ENCODE measurements around the gene CDC42BPA. TPM values are rescaled to one million over a fixed set of nuclear protein-coding genes. Genes with fewer than 3 reads are reported as not detected.

The CDC42BPA gene
- total and polyA plus RNA-seq, 2 of the 8 experiments (the other 6 are each of a cell fraction or from before 2014, with no cell fraction given): 7.1 to 28.5 TPM

- Histone ChIP-seq H3K4me2 (ENCODE audit: insufficient read depth in 1 of 2, low read depth in 2 of 2, low read length in 2 of 2) (no peak overlapping the region), H4K8ac (ENCODE audit: extremely low read depth, insufficient read depth, low read length) (no peak overlapping the region), H4K5ac (ENCODE audit: insufficient read length, low read depth, low read length) (no peak overlapping the region), H2BK5ac (ENCODE audit: low read depth, low read length) (no peak overlapping the region), H2BK20ac (ENCODE audit: low read length) (no peak overlapping the region), H3K4me3 (ENCODE audit: extremely low read depth in 1 of 4, insufficient read depth in 2 of 4, low read depth in 3 of 4, low read length in 4 of 4) (no peak overlapping the region), H2BK120ac (replicated peaks; ENCODE audit: low read depth, low read length) (no peak overlapping the region), H3K23me2 (ENCODE audit: low read depth, low read length) (no peaks in the 10 kb centered on the region), H2AFZ (ENCODE audit: low read length) (no peak overlapping the region), H3K9ac (replicated peaks in 1 of 4; ENCODE audit: extremely low read depth in 1 of 4, low read depth in 3 of 4, low read length in 3 of 4) (no peak overlapping the region), H3K14ac (ENCODE audit: insufficient read length) (no peak overlapping the region), H3K79me2 (ENCODE audit: control insufficient read depth in 1 of 2, insufficient read depth in 2 of 2, low read length in 2 of 2) (peaks cover 0 to 15% of the 10 kb centered on the region in 2 experiments; a peak in 2 of 4 replicates), H3K18ac (ENCODE audit: extremely low read depth, low read length) (no peak overlapping the region), H3K27ac (ENCODE audit: low read depth, low read length) (no peak overlapping the region), H3K56ac (replicated peaks; ENCODE audit: insufficient read length, low read depth, low read length) (no peak overlapping the region), H3K27me3 (replicated peaks in 1 of 4; ENCODE audit: control insufficient read depth in 3 of 4, extremely low read depth in 1 of 4, insufficient read depth in 3 of 4, low read length in 3 of 4) (no peaks in the 10 kb centered on the region), H3K36me3 (ENCODE audit: control insufficient read depth in 2 of 4, insufficient read depth in 4 of 4, low read length in 3 of 4) (no peaks in the 10 kb centered on the region), H4K91ac (replicated peaks; ENCODE audit: insufficient read length, low read length) (no peak overlapping the region), H3K4me1 (replicated peaks in 1 of 4; ENCODE audit: control insufficient read depth in 3 of 4, insufficient read depth in 4 of 4, low read length in 3 of 4) (no peaks in the 10 kb centered on the region), H3K79me1 (ENCODE audit: low read depth, low read length) (no peaks in the 10 kb centered on the region; the same call in 1 of the 2 replicates), H4K20me1 (replicated peaks in 1 of 2; ENCODE audit: control insufficient read depth in 1 of 2, insufficient read depth in 2 of 2, low read length in 2 of 2) (no peaks in the 10 kb centered on the region), H2BK12ac (ENCODE audit: low read depth, low read length) (no peak overlapping the region), H2AK5ac (ENCODE audit: low read depth, low read length) (no peak overlapping the region), H3K4ac (replicated peaks; ENCODE audit: insufficient read length, low read depth, low read length) (no peak overlapping the region), H3K23ac (ENCODE audit: insufficient read length) (no peak overlapping the region), H2BK15ac (ENCODE audit: low read length) (no peak overlapping the region), H3K9me3 (ENCODE audit: insufficient read depth in 2 of 2, low read depth in 1 of 2, low read length in 1 of 2) (no peaks in the 10 kb centered on the region)
- FAIRE-seq (no peak), DNase-seq (ENCODE audit: low read depth in 1 of 2, low spot score in 2 of 2) (no peak)
- POLR2A ChIA-PET (ENCODE audit: partially characterized antibody): no interaction called here
- CTCF ChIA-PET (ENCODE audit: partially characterized antibody): interaction anchor here (0.6 to 1.7 kb wide), 3 partner anchors 9 to 213 kb away, joined by 3 to 4 read pairs (median 3); no protein-coding TSS in a partner anchor
- 87% methylated on average over 3 of the region's 3 CpGs; no CpG with 5 or more reads in 1 of the 2 experiments for WGBS, 2 experiments (ENCODE audit: extremely low coverage in 1 of 2, insufficient coverage in 1 of 2, insufficient read length in 1 of 2, insufficient replicate concordance in 2 of 2, low coverage in 1 of 2, low lambda C conversion rate in 2 of 2, missing lambda C conversion rate in 1 of 2)
- TF ChIP-seq CTBP2 (IDR thresholded peaks at IDR 0.05; ENCODE audit: borderline replicate concordance, insufficient read depth, insufficient read length, low read length) (no peak), TCF12 (IDR thresholded peaks at IDR 0.05; ENCODE audit: low read depth, low read length) (no peak), SUZ12 (IDR thresholded peaks at IDR 0.05; ENCODE audit: low read length) (no peak), POLR2A (IDR thresholded peaks at IDR 0.05; ENCODE audit: control extremely low read depth in 1 of 2, low read depth in 2 of 2, low read length in 2 of 2) (no peak), HDAC6 (IDR thresholded peaks at IDR 0.05; ENCODE audit: low read depth, low read length) (no peak), NRF1 (IDR thresholded peaks at IDR 0.05; ENCODE audit: low read depth, low read length) (no peak), RNF2 (IDR thresholded peaks at IDR 0.05; ENCODE audit: borderline replicate concordance, low read depth, low read length, missing control alignments, poor library complexity, severe bottlenecking) (no peak), SIRT6 (IDR thresholded peaks at IDR 0.05; ENCODE audit: low read length) (no peak), RBBP5 (IDR thresholded peaks at IDR 0.05; ENCODE audit: borderline replicate concordance, low read depth, low read length) (no peak), BACH1 (IDR thresholded peaks at IDR 0.05; ENCODE audit: low read length) (no peak), BRCA1 (IDR thresholded peaks at IDR 0.05; ENCODE audit: low read depth, low read length) (no peak), PHF8 (conservative IDR thresholded peaks at IDR 0.05; ENCODE audit: low read depth, low read length) (no peak)
Measured at GRCh38 chr1:227228201-227228600, 90.1 kb downstream of the CDC42BPA start.

All from H1 (cell line).